ENCODE data around the gene PHF21A.

- TF ChIP-seq SP1 (IDR thresholded peaks at IDR 0.05) (no peak), SUZ12 (IDR thresholded peaks at IDR 0.05) (no peak), BHLHE40 (IDR thresholded peaks at IDR 0.05; ENCODE audit: borderline replicate concordance) (no peak), ZNF384 (IDR thresholded peaks at IDR 0.05) (no peak), FOXK2 (IDR thresholded peaks at IDR 0.05) (no peak), TARDBP (IDR thresholded peaks at IDR 0.05) (no peak), FOXM1 (IDR thresholded peaks at IDR 0.05; ENCODE audit: borderline replicate concordance) (no peak), NFRKB (IDR thresholded peaks at IDR 0.05) (no peak), FOXA1 (IDR thresholded peaks at IDR 0.05) (no peak), CTBP1 (IDR thresholded peaks at IDR 0.05; ENCODE audit: borderline replicate concordance) (no peak), LEF1 (IDR thresholded peaks at IDR 0.05; ENCODE audit: borderline replicate concordance) (no peak), HDGF (IDR thresholded peaks at IDR 0.05; ENCODE audit: borderline replicate concordance) (no peak), L3MBTL2 (conservative IDR thresholded peaks at IDR 0.05) (no peak)
- TF ChIP-seq, protein P1, sequence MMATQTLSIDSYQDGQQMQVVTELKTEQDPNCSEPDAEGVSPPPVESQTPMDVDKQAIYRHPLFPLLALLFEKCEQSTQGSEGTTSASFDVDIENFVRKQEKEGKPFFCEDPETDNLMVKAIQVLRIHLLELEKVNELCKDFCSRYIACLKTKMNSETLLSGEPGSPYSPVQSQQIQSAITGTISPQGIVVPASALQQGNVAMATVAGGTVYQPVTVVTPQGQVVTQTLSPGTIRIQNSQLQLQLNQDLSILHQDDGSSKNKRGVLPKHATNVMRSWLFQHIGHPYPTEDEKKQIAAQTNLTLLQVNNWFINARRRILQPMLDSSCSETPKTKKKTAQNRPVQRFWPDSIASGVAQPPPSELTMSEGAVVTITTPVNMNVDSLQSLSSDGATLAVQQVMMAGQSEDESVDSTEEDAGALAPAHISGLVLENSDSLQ (IDR thresholded peaks at IDR 0.05), result no peak
Measured at GRCh38 chr11:46159680-46160079, 38.4 kb upstream of the PHF21A start.
